CD14-positive monocyte (primary cell): ENCODE data around the gene SYMPK. TPM values are rescaled to one million over a fixed set of nuclear protein-coding genes. Genes with fewer than 3 reads are reported as not detected.
A peak's percentile ranks its signal among the peaks of the same experiment; 100 is the strongest.

Experiments used
- DNase-seq, 3 donors: peaks; one replicate each; pipeline ENCODE4 v3.0.0-alpha.2; 2011 to 2022
- H2AFZ ChIP-seq: 2 replicates; pipeline ENCODE4 v1.6.0; 2012; ENCODE audit warnings: mild to moderate bottlenecking, low read depth, low read length, inconsistent platforms; ENCODE audit not compliant: insufficient read depth, poor library complexity, severe bottlenecking
- H3K27ac ChIP-seq, 2 donors: 1 replicate in 1 of 2; 2 replicates in 1 of 2; pipeline ENCODE4 v1.5.1; 2012 to 2013; ENCODE audit warnings: low read length in 2 of 2, control low read depth in 1 of 2, inconsistent platforms in 1 of 2, low read depth in 1 of 2, mild to moderate bottlenecking in 1 of 2
- H3K27me3 ChIP-seq, 2 donors: one replicate each; pipeline versions ENCODE4 v1.6.0 to v1.6.1; 2011 to 2013; ENCODE audit warnings: low read length in 2 of 2; ENCODE audit not compliant: control insufficient read depth in 2 of 2, insufficient read depth in 2 of 2
- H3K36me3 ChIP-seq, 2 donors: replicated peaks in 1 of 2; 1 replicate in 1 of 2; 2 replicates in 1 of 2; pipeline versions ENCODE4 v1.5.1 to v1.6.1; 2012 to 2013; ENCODE audit warnings: low read length in 2 of 2, control low read depth in 1 of 2, inconsistent platforms in 1 of 2, mild to moderate bottlenecking in 1 of 2; ENCODE audit not compliant: insufficient read depth in 2 of 2, control insufficient read depth in 1 of 2
- H3K4me1 ChIP-seq, 2 donors: 1 replicate in 1 of 2; 2 replicates in 1 of 2; pipeline versions ENCODE4 v1.5.1 to v1.6.1; 2012 to 2013; ENCODE audit warnings: low read length in 2 of 2, control low read depth in 1 of 2, inconsistent platforms in 1 of 2, mild to moderate bottlenecking in 1 of 2, moderate library complexity in 1 of 2; ENCODE audit not compliant: insufficient read depth in 2 of 2, control insufficient read depth in 1 of 2
- H3K4me2 ChIP-seq: replicated peaks from 2 replicates; pipeline ENCODE3; 2012; ENCODE audit warnings: low read length, moderate library complexity, mild to moderate bottlenecking; ENCODE audit not compliant: poor library complexity, severe bottlenecking; ENCODE audit errors: extremely low read depth
- H3K4me3 ChIP-seq, 3 experiments: fragments of 200-600 bp in 1 of 3; sonication (generic) in 1 of 3; replicated peaks in 1 of 3; 1 replicate in 2 of 3; 2 replicates in 1 of 3; pipeline ENCODE4 v1.5.1; 2011 to 2013; ENCODE audit warnings: low read length in 3 of 3, mild to moderate bottlenecking in 3 of 3, control low read depth in 2 of 3, low read depth in 2 of 3, inconsistent platforms in 1 of 3, moderate library complexity in 1 of 3
- H3K79me2 ChIP-seq: 2 replicates; pipeline ENCODE4 v1.6.0; 2012; ENCODE audit warnings: mild to moderate bottlenecking, control low read depth, inconsistent platforms, low read length, moderate library complexity; ENCODE audit not compliant: insufficient read depth
- H3K9ac ChIP-seq: 2 replicates; pipeline ENCODE4 v1.6.0; 2017; ENCODE audit warnings: low read length, mild to moderate bottlenecking; ENCODE audit not compliant: insufficient read depth, poor library complexity, severe bottlenecking
- H3K9me3 ChIP-seq, 2 donors: replicated peaks in 1 of 2; 1 replicate in 1 of 2; 2 replicates in 1 of 2; pipeline versions ENCODE4 v1.5.1 to v1.6.1; 2012 to 2013; ENCODE audit warnings: low read length in 2 of 2, control low read depth in 1 of 2; ENCODE audit not compliant: control insufficient read depth in 1 of 2, insufficient read depth in 1 of 2
- H4K20me1 ChIP-seq: 2 replicates; pipeline ENCODE4 v1.6.0; 2012; ENCODE audit warnings: mild to moderate bottlenecking, low read length, control low read depth, moderate library complexity; ENCODE audit not compliant: insufficient read depth
- H3K27ac Mint-ChIP-seq, 7 donors: one replicate each; pipeline ENCODE4 v1.8.0; 2020; ENCODE audit warnings: mild to moderate bottlenecking in 7 of 7, mixed read lengths in 7 of 7, moderate library complexity in 6 of 7, inconsistent platforms in 2 of 7
- H3K27me3 Mint-ChIP-seq, 3 donors: one replicate each; pipeline ENCODE4 v1.8.0; 2021 to 2022; ENCODE audit warnings: low read depth in 3 of 3, mild to moderate bottlenecking in 3 of 3, mixed read lengths in 3 of 3, moderate library complexity in 3 of 3, inconsistent platforms in 1 of 3
- H3K36me3 Mint-ChIP-seq, 2 donors: one replicate each; pipeline ENCODE4 v1.8.0; 2020; ENCODE audit warnings: mixed read lengths in 2 of 2, inconsistent platforms in 1 of 2, mild to moderate bottlenecking in 1 of 2
- H3K4me1 Mint-ChIP-seq: one replicate; pipeline ENCODE4 v1.8.0; 2020; ENCODE audit warnings: mild to moderate bottlenecking, mixed read lengths
- H3K4me3 Mint-ChIP-seq, 2 donors: one replicate each; pipeline ENCODE4 v1.8.0; 2020; ENCODE audit warnings: mild to moderate bottlenecking in 2 of 2, mixed read lengths in 2 of 2, moderate library complexity in 1 of 2
- H3K9me3 Mint-ChIP-seq, 7 donors: one replicate each; pipeline ENCODE4 v1.8.0; 2020 to 2022; ENCODE audit warnings: mixed read lengths in 7 of 7, mild to moderate bottlenecking in 6 of 7, moderate library complexity in 6 of 7, inconsistent platforms in 2 of 7
- WGBS: methylation state at CpG from one replicate; pipeline ENCODE4 v1.1.5; 2013; ENCODE audit warnings: missing lambda C conversion rate; ENCODE audit not compliant: insufficient coverage; 5-methylcytosine and 5-hydroxymethylcytosine counted together
- intact Hi-C, 2 donors: fragments of 100-400 bp; cut with micrococcal nuclease; formaldehyde crosslinking; loops; one replicate each; pipeline versions ENCODE4 v1.15.0 to v1.15.1; 2023
- polyA plus RNA-seq, 3 donors: library from polyadenylated mRNA; depleted of rRNA in 1 of 3; unstranded in 2 of 3; stranded (reverse) in 1 of 3; fragments of 300-500 nt in 2 of 3; fragments of >200 nt in 1 of 3; fragmentation: Illumina TruSeq in 2 of 3; gene quantifications; 1 replicate in 2 of 3; 2 replicates in 1 of 3; pipeline ENCODE4 v1.2.3, GENCODE V29; 2012 to 2021
- TF ChIP-seq, protein P1 (sequence below): fragments of 200-600 bp; IDR thresholded peaks from one replicate; pipeline ENCODE4 v1.8.0; 2022; ENCODE audit warnings: antibody characterized with exemption, mild to moderate bottlenecking

The SYMPK gene
- polyA plus RNA-seq, 3 donors, result 5.6 to 96.1 (median 15.7) TPM

DNA sequence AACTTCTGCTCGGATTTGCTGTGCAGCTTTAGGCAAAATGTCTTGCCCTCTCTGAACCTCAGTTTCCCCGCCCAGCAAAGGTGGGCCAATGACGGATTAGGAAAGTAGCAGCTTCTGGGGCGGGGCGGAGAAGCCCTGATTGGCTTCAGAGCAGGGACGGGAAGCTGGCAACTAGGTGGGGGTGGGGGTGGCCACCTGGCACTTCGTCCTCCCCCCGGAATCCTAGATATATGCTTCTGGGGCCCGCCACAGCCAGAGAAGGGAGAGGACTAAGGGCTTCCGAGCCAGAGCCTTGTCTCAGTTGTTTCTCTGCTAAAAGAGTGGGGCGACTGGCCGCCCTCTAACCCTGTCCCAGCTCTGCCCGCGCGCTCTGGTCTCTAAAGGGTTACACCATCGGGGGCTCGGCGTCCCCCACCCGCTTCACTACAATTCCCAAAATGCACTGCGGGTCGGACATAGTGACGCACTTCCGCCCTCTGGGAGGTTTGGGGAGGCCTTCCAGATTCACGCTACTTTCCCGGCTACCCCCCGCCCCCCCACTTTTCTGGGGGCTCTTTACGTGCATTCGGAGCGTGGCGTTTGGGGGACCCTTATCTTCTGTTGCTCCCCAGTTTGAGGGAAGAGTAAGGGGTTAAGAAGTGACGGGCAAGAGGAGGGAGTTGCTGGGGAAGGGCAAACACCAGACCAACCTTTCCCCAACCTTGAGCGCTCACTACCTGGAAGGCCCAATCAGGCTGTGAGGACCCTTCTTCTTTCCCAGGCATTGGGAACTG lies 23.7 kb upstream of the SYMPK start:
- Histone ChIP-seq H3K4me3 (peak overlapping the region; percentile 63 to 89 (median 83)), H3K9me3 (no peaks in the 10 kb centered on the region), H3K9ac (peak overlapping the region; percentile 78), H2AFZ (peak overlapping the region; percentile 99), H3K4me2 (peak overlapping the region; percentile 100), H3K27me3 (peaks cover 0 to 10% of the 10 kb centered on the region in 2 donors), H3K4me1 (peaks cover 30 to 42% of the 10 kb centered on the region in 2 donors), H3K36me3 (peaks cover 6% of the 10 kb centered on the region in 2 donors), H3K79me2 (peaks cover 13% of the 10 kb centered on the region), H4K20me1 (peaks cover 29% of the 10 kb centered on the region), H3K27ac (peak overlapping the region; percentile 89 to 94)
- peaks cover 3 to 4% (median 3%) of the 10 kb centered on the region in 3 donors for H3K27me3 Mint-ChIP-seq
- WGBS, result 0% methylated on average over 16 of the region's 32 CpGs
- H3K36me3 Mint-ChIP-seq, result peaks cover 5 to 17% of the 10 kb centered on the region in 2 donors
- H3K27ac Mint-ChIP-seq, result peak overlapping the region; percentile 96 to 99 (median 97)
- TF ChIP-seq, protein P1, sequence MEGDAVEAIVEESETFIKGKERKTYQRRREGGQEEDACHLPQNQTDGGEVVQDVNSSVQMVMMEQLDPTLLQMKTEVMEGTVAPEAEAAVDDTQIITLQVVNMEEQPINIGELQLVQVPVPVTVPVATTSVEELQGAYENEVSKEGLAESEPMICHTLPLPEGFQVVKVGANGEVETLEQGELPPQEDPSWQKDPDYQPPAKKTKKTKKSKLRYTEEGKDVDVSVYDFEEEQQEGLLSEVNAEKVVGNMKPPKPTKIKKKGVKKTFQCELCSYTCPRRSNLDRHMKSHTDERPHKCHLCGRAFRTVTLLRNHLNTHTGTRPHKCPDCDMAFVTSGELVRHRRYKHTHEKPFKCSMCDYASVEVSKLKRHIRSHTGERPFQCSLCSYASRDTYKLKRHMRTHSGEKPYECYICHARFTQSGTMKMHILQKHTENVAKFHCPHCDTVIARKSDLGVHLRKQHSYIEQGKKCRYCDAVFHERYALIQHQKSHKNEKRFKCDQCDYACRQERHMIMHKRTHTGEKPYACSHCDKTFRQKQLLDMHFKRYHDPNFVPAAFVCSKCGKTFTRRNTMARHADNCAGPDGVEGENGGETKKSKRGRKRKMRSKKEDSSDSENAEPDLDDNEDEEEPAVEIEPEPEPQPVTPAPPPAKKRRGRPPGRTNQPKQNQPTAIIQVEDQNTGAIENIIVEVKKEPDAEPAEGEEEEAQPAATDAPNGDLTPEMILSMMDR, result no peak
- H3K4me1 Mint-ChIP-seq, result peaks cover 19% of the 10 kb centered on the region
- H3K4me3 Mint-ChIP-seq, result peak overlapping the region; percentile 96 to 98
- H3K9me3 Mint-ChIP-seq, result peaks cover 0 to 3% (median 0%) of the 10 kb centered on the region in 7 donors
- peak; percentile 85 to 89 (median 86) for DNase-seq
- intact Hi-C loops, result loop anchor here (1.0 to 5.0 kb wide), 3 partner anchors 16 to 154 kb away; partner anchors contain the start of genes SYMPK (in 2 of the 2), FBXO46 (in 1 of the 2), MEIOSIN (in 1 of the 2) and MYPOP (in 1 of the 2)

DNA sequence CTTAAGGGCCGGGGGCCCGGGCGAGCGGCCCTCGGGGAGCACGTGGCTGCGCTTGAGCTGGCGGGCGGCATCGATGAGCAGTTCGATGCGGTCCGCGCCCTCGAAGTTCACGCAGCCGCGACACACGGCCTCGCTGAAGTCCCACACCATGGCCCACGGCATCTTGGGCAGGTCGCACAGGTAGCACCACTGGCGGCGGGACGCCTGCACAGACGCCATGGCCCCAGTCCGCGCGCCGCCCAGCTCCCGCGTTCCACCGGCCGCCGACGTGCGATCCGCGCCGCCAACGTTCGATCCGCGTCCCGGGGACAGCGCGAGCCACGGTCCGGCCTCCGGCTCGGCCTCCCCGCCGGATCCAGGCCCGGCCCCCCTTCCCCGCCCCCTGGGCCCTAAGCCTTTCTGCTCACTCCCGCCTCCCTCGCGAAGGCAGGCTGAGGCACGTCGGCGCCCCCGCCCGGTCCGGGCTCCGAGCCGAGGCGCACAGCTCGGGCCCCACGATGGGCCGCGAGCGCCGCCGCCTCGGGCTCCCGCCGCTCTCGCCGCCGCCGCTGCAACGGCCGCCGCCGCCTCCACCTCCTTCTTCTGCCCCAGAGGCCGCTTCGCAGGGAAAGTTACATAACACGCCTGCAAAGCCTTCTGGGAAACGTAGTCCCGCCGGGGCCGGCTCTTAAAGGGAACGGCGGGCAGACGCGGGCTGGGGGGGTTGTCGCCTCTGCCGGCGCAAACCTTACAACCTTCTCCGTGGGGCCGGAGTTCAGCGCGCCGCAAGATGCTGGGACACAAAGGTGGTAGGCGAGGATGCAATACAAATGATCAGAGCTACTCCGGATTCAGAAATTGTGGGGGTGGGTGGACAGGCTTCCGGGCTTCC lies 22.8 kb upstream of the SYMPK start, which contains the start of gene IRF2BP1:
Gene IRF2BP1, minus strand, starts transcription at position 586 of the 871 bp plus-strand sequence. Its CDS starts 367 bp downstream, at position 219.
- Mint-ChIP-seq H3K4me1 (peaks cover 19% of the 10 kb centered on the region), H3K4me3 (peak within 1 kb of the TSS; percentile 96 to 98), H3K9me3 (peaks cover 0 to 3% (median 0%) of the 10 kb centered on the region in 7 donors), H3K27ac (peak within 1 kb of the TSS; percentile 96 to 99 (median 97)), H3K36me3 (peaks cover 5 to 9% of the 10 kb centered on the region in 2 donors), H3K27me3 (peaks cover 3 to 9% (median 4%) of the 10 kb centered on the region in 3 donors)
- Histone ChIP-seq H3K9ac (peak within 1 kb of the TSS; percentile 78), H2AFZ (peak within 1 kb of the TSS; percentile 99), H3K27ac (peak within 1 kb of the TSS; percentile 89 to 94), H3K4me1 (peaks cover 30 to 42% of the 10 kb centered on the region in 2 donors), H4K20me1 (peaks cover 29% of the 10 kb centered on the region), H3K79me2 (peaks cover 13% of the 10 kb centered on the region), H3K27me3 (peaks cover 0 to 13% of the 10 kb centered on the region in 2 donors), H3K4me3 (peak within 1 kb of the TSS; percentile 63 to 89 (median 83)), H3K9me3 (no peaks in the 10 kb centered on the region), H3K36me3 (peaks cover 6% of the 10 kb centered on the region in 2 donors), H3K4me2 (peak within 1 kb of the TSS; percentile 100)
- TF ChIP-seq, protein P1, result peak; percentile 11
- DNase-seq, result peak; percentile 85 to 89 (median 87)
- intact Hi-C loops, result loop anchor here (1.0 to 5.0 kb wide), 3 partner anchors 17 to 153 kb away; partner anchors contain the start of genes SYMPK (in 2 of the 2), FBXO46 (in 1 of the 2), MEIOSIN (in 1 of the 2) and MYPOP (in 1 of the 2)
- WGBS, result under 1% methylated on average over 104 of the region's 107 CpGs
